Right lobe of liver (tissue), 6 donors: ENCODE results near the gene ZBTB48. TPM values are rescaled to one million over a fixed set of nuclear protein-coding genes. Genes with fewer than 3 reads are reported as not detected.
"Not testable (repeated sequence)": the region's sequence is repeated elsewhere in the genome, so short reads cannot be mapped to it uniquely, and the experiment has no call there.

Source experiments
- ATAC-seq, 4 donors: fragments of 200-7000 bp; cut with Tn5 transposase; one replicate each; pipeline ENCODE4 v1.9.1; 2020; ENCODE audit warnings: mild to moderate bottlenecking in 4 of 4, moderate library complexity in 4 of 4
- DNase-seq, 3 donors: peaks; one replicate each; pipeline ENCODE4 v3.0.0-alpha.2; 2020
- H3K27ac ChIP-seq, 3 donors: fragments of 200-600 bp; one replicate each; pipeline ENCODE4 v1.8.0; 2022
- H3K27me3 ChIP-seq, 2 donors: fragments of 200-600 bp; one replicate each; pipeline ENCODE4 v1.8.0; 2022
- H3K36me3 ChIP-seq, 4 donors: fragments of 200-600 bp; sonication (generic) in 1 of 4; one replicate each; pipeline versions ENCODE4 v1.5.1 to v1.8.0; 2017 to 2022; ENCODE audit warnings: control low read depth in 1 of 4
- H3K4me1 ChIP-seq, 4 donors: fragments of 200-600 bp; sonication (generic) in 1 of 4; one replicate each; pipeline versions ENCODE4 v1.5.1 to v1.8.0; 2017 to 2022; ENCODE audit warnings: control low read depth in 1 of 4
- H3K4me3 ChIP-seq, 3 donors: fragments of 200-600 bp; one replicate each; pipeline ENCODE4 v1.8.0; 2022
- H3K9me3 ChIP-seq, 4 donors: fragments of 200-600 bp; sonication (generic) in 1 of 4; one replicate each; pipeline versions ENCODE4 v1.5.1 to v1.8.0; 2017 to 2022; ENCODE audit warnings: control low read depth in 1 of 4
- POLR2A ChIP-seq: fragments of 450-650 bp; IDR thresholded peaks from one replicate; pipeline ENCODE4 v1.6.1; 2017; ENCODE audit warnings: antibody characterized with exemption, mild to moderate bottlenecking
- WGBS: methylation state at CpG from one replicate; pipeline ENCODE4 v1.1.6; 2018; ENCODE audit warnings: low coverage, low lambda C conversion rate; ENCODE audit not compliant: insufficient coverage; ENCODE audit errors: missing lambda C conversion rate; 5-methylcytosine and 5-hydroxymethylcytosine counted together
- intact Hi-C, 2 donors: fragments of 100-400 bp; cut with DNase I; formaldehyde crosslinking; loops; one replicate each; pipeline versions ENCODE4 v1.11.2 to v1.14.1; 2022
- total RNA-seq, 6 experiments: library from RNA; depleted of rRNA in 2 of 6; stranded (reverse); fragments of >200 nt in 2 of 6; fragmentation: NEBNext Ultra II Directional in 3 of 6; extraction: Animal tissue kit (Norgen Biotek cat#: 25700) in 3 of 6; gene quantifications; one replicate each; pipeline versions ENCODE4 v1.1.0 to v1.2.4, GENCODE V29; 2016 to 2023
- TF ChIP-seq, protein P1 (sequence below), 4 donors: fragments of 200-600 bp in 3 of 4; fragments of 450-650 bp in 1 of 4; IDR thresholded peaks; one replicate each; pipeline versions ENCODE4 v1.5.1 to v1.8.0; 2016 to 2022; ENCODE audit warnings: antibody characterized with exemption in 4 of 4, mild to moderate bottlenecking in 2 of 4
- donor health status: DM: no; HTN: yes; CAD: no.
- donor health status: DM: no; HTN: no; CAD: no.
- donor health status: DM: no; HTN: no; CAD: no.
- donor health status: DM: no; HTN: yes; CAD: no.
- donor health status: DM: no; HTN: yes; CAD: no.

Gene ZBTB48
- total RNA-seq, 6 experiments from 2014 or later: 5.9 to 43.1 (median 19.5) TPM

DNA sequence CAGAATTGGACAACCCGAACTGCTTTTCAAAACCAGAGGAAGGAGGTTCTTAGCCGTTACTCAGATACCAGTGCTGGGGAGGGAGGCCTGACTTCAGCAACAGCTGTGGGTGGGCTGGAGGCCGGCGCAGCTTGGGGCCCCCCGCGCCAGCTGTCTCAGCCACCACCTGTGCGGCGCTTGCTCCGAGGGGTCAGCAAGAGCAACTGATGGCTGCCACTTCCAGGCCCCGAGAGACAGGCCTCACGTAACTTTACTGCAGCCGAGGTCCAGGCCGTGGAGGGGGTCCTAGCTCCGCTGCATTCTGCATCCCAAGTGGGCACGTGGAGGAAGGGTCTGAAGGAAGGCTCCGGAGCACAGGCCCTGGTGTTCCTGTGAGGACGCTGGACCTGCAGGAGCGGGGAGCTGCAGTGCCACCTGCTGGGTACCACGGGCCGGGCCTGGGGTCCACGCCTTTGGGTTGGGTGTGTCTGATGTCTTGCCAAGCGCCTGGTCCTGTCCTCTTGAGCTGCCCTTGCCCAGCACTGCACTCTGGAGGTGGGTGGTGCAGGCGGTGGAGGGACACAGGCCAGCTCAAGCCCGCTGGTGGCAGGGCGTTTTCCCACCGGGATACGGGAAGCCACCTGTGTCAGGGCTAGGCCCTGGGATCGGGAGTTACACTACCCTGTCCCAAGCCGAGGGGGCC lies 54.7 kb downstream of the ZBTB48 start:
- TF ChIP-seq POLR2A: no peak
- TF ChIP-seq, protein P1, sequence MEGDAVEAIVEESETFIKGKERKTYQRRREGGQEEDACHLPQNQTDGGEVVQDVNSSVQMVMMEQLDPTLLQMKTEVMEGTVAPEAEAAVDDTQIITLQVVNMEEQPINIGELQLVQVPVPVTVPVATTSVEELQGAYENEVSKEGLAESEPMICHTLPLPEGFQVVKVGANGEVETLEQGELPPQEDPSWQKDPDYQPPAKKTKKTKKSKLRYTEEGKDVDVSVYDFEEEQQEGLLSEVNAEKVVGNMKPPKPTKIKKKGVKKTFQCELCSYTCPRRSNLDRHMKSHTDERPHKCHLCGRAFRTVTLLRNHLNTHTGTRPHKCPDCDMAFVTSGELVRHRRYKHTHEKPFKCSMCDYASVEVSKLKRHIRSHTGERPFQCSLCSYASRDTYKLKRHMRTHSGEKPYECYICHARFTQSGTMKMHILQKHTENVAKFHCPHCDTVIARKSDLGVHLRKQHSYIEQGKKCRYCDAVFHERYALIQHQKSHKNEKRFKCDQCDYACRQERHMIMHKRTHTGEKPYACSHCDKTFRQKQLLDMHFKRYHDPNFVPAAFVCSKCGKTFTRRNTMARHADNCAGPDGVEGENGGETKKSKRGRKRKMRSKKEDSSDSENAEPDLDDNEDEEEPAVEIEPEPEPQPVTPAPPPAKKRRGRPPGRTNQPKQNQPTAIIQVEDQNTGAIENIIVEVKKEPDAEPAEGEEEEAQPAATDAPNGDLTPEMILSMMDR (IDR thresholded peaks at IDR 0.05): peak; percentile 59 to 78 (median 68)
- Histone ChIP-seq H3K27me3 (no peaks in the 10 kb centered on the region), H3K27ac (no peak overlapping the region), H3K36me3 (peaks cover 0 to 73% (median 7%) of the 10 kb centered on the region in 4 donors), H3K4me3 (no peak overlapping the region), H3K4me1 (no peaks in the 10 kb centered on the region), H3K9me3 (no peaks in the 10 kb centered on the region)
- WGBS: 46% methylated on average over 6 of the region's 29 CpGs
- intact Hi-C loops: loop anchor here in 1 of 2 donors (10.0 kb wide), 1 partner anchor 150 kb away; no protein-coding TSS in a partner anchor
- peak; percentile 80 to 85 (median 84) for DNase-seq
- ATAC-seq: peak; percentile 92 to 94 (median 94)

DNA sequence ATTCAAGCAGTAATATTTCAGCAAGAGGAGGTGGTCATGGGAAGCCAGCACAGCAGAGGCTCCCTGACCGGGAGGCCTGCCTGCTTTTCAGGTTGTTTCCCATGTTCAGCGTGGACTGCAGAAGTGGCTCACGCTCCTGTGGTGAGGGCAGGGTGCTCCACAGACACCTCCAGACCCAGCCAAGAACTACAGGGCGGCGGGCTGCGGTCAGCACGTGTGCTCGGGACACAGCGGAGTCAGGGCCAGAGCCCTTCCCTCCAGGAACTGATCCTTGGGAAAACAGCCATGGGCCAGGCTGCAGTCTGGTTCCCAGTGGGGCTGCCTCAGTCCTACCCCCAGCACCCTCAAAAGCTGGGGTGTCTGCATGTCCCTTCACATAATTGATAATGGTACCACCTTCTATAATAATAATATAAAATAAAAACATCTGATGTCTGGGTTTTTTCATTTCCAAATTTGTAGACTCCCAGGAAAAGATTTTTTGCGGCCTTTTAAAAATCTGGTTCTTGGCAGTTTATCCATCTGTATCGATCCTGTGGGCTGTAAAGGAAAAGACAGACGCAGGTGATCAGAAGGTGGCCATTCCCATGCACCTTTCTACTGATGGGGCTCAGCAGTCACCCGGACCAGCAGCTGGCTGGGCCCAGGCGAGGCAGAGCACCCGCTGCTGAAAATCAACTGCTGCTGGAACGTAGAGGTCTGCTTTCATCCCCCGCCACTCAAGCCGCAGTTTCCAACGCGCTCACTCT lies 55.5 kb downstream of the ZBTB48 start:
- no peaks in the 10 kb centered on the region for H3K9me3 ChIP-seq
- TF ChIP-seq, protein P1 (IDR thresholded peaks at IDR 0.05): no peak
- TF ChIP-seq POLR2A: no peak
- H3K4me1 ChIP-seq: no peaks in the 10 kb centered on the region
- peaks cover 0 to 73% (median 10%) of the 10 kb centered on the region in 4 donors for H3K36me3 ChIP-seq
- ATAC-seq (no peak), DNase-seq (no peak)
- H3K27me3 ChIP-seq: no peaks in the 10 kb centered on the region
- intact Hi-C loops: loop anchor here in 1 of 2 donors (10.0 kb wide), 1 partner anchor 151 kb away; no protein-coding TSS in a partner anchor
- WGBS: 89% methylated on average over 5 of the region's 20 CpGs
- H3K27ac ChIP-seq: no peak overlapping the region
- H3K4me3 ChIP-seq: no peak overlapping the region

GRCh38 chr1:6635910-6636760 lies 56.3 kb downstream of the ZBTB48 start:
- WGBS: 69% methylated on average over 6 of the region's 16 CpGs
- Histone ChIP-seq H3K9me3 (no peaks in the 10 kb centered on the region), H3K36me3 (peaks cover 0 to 68% (median 10%) of the 10 kb centered on the region in 4 donors), H3K4me3 (no peak overlapping the region), H3K4me1 (no peaks in the 10 kb centered on the region), H3K27ac (no peak overlapping the region), H3K27me3 (no peaks in the 10 kb centered on the region)
- no peak for ATAC-seq
- intact Hi-C loops: loop anchor here in 1 of 2 donors (10.0 kb wide), 1 partner anchor 151 kb away; no protein-coding TSS in a partner anchor
- TF ChIP-seq, protein P1 (IDR thresholded peaks at IDR 0.05): no peak
- no peak for TF ChIP-seq POLR2A
- DNase-seq: no peak

DNA sequence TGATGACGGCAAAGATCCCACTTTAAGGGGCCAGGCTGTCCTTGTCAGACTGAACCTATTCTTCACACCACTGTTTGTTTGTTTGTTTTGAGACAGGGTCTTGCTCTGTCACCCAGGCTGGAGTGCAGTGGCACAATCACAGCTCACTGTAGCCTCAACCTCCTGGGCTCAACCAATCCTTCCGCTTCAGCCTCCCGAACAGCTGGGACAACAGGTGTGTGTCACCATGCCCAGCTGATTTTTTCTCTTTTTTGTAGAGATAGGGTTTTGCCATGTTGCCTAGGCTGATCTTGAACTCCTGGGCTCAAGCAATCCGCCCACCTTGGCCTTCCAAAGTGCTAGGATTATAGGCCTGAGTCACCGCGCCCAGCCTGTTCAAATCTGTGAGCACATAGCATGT lies 57.0 kb downstream of the ZBTB48 start:
- not testable (repeated sequence) for H3K9me3 ChIP-seq, H3K4me1 ChIP-seq, H3K27ac ChIP-seq, DNase-seq, ATAC-seq, H3K27me3 ChIP-seq, H3K4me3 ChIP-seq
- no CpG with 5 or more reads among the region's 6 CpGs for WGBS
- intact Hi-C loops: loop anchor here in 1 of 2 donors (10.0 kb wide), 1 partner anchor 152 kb away; no protein-coding TSS in a partner anchor
- peaks cover 0 to 68% (median 10%) of the 10 kb centered on the region in 4 donors for H3K36me3 ChIP-seq
